Measurements from ENCODE around the gene KRTAP19-3.

DNA sequence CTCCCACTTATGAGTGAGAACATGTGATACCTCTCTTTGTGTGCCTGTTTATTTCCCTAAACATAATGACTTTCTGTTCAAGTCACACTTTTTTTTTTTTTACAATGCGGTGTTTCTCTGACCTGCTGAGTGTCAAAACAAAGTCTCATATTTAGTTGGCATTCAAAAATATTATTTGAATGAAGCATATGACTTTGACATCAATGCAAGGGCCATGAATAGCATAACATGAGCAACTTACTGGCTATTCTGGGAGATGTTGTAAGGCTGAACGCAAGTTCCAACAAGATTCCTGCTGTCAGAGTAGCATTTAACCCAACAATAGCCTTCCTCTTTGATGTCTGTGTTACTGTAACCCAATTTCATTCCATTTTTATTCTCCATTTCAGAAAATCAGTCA is 9.7 kb downstream of the KRTAP19-3 start:
- TF ChIP-seq, protein P1, sequence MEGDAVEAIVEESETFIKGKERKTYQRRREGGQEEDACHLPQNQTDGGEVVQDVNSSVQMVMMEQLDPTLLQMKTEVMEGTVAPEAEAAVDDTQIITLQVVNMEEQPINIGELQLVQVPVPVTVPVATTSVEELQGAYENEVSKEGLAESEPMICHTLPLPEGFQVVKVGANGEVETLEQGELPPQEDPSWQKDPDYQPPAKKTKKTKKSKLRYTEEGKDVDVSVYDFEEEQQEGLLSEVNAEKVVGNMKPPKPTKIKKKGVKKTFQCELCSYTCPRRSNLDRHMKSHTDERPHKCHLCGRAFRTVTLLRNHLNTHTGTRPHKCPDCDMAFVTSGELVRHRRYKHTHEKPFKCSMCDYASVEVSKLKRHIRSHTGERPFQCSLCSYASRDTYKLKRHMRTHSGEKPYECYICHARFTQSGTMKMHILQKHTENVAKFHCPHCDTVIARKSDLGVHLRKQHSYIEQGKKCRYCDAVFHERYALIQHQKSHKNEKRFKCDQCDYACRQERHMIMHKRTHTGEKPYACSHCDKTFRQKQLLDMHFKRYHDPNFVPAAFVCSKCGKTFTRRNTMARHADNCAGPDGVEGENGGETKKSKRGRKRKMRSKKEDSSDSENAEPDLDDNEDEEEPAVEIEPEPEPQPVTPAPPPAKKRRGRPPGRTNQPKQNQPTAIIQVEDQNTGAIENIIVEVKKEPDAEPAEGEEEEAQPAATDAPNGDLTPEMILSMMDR (IDR thresholded peaks at IDR 0.05), result no peak
- TF ChIP-seq ZFX (IDR thresholded peaks at IDR 0.05; ENCODE audit: borderline replicate concordance), result no peak
